Progenitor cell of endocrine pancreas (in vitro differentiated cells): ENCODE results near the gene ELOA. TPM values are rescaled to one million over a fixed set of nuclear protein-coding genes. Genes with fewer than 3 reads are reported as not detected.

ENCODE experiments used
- DNase-seq: peaks from one replicate; pipeline ENCODE4 v3.0.0; 2021; ENCODE audit warnings: low spot score; ENCODE audit not compliant: unreplicated experiment
- H3K27ac Mint-ChIP-seq: 2 replicates; pipeline ENCODE4 v1.8.0; 2021; ENCODE audit warnings: mild to moderate bottlenecking, moderate library complexity, mixed read lengths
- H3K27me3 Mint-ChIP-seq: 2 replicates; pipeline ENCODE4 v1.8.0; 2021; ENCODE audit warnings: mixed read lengths
- H3K36me3 Mint-ChIP-seq: 2 replicates; pipeline ENCODE4 v1.8.0; 2022; ENCODE audit warnings: mixed read lengths; ENCODE audit not compliant: insufficient read depth
- H3K4me1 Mint-ChIP-seq: 2 replicates; pipeline ENCODE4 v1.8.0; 2021; ENCODE audit warnings: low read depth, mixed read lengths
- H3K4me3 Mint-ChIP-seq: 2 replicates; pipeline ENCODE4 v1.8.0; 2021; ENCODE audit warnings: low read depth, mild to moderate bottlenecking, moderate library complexity, mixed read lengths
- H3K9me3 Mint-ChIP-seq: 2 replicates; pipeline ENCODE4 v1.8.0; 2021; ENCODE audit warnings: low read depth, mixed read lengths
- total RNA-seq: library from RNA; stranded (reverse); gene quantifications from 2 replicates; pipeline ENCODE4 v1.2.1, GENCODE V29; 2021
- TF ChIP-seq, protein P1 (sequence below): fragments of 200-600 bp; sonication (generic); IDR thresholded peaks from one replicate; pipeline ENCODE4 v1.5.0; 2021; ENCODE audit warnings: antibody characterized with exemption, mild to moderate bottlenecking; ENCODE audit not compliant: unreplicated experiment

Gene ELOA
- total RNA-seq, 1 donor from 2014 or later = 37.5 TPM

DNA sequence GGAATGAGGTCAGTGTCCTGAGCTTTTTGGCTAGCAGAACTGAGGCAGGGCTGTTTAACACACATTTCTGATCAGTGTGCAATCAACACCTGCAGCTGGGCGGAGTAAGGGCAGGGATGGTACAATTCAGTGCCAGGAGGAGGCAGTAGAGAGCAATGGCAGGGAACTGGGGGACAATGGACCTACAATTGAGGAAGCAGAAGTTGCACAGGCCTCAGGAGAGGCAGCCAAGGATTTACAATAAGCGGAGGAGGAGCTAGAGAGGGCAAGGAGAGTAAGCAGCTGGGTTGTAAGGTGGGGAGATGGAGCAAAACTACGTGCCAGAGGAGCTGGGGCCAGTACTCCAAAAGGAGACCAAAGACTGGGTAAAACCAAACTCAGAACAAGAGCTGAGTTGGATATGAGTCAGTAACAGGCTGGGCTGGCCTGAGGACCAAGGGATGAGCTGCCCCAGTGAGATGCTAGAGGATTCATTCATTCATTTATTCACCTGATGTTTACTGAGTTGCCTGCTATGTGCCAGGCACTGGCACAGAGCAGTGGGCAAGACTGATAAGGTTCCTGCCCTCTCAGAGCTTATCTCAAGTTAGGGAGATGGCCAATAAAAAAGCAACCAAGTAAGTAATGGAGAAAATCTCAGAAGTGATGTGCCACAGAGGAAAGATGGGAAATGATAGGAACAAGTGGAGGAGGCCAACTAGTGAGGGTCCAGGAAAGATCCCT lies 67.7 kb downstream of the ELOA start:
- Mint-ChIP-seq H3K27me3 (no peaks in the 10 kb centered on the region), H3K9me3 (no peaks in the 10 kb centered on the region), H3K4me1 (no peaks in the 10 kb centered on the region), H3K4me3 (no peak overlapping the region), H3K36me3 (peaks cover 13% of the 10 kb centered on the region), H3K27ac (peak overlapping the region; percentile 26)
- TF ChIP-seq, protein P1, sequence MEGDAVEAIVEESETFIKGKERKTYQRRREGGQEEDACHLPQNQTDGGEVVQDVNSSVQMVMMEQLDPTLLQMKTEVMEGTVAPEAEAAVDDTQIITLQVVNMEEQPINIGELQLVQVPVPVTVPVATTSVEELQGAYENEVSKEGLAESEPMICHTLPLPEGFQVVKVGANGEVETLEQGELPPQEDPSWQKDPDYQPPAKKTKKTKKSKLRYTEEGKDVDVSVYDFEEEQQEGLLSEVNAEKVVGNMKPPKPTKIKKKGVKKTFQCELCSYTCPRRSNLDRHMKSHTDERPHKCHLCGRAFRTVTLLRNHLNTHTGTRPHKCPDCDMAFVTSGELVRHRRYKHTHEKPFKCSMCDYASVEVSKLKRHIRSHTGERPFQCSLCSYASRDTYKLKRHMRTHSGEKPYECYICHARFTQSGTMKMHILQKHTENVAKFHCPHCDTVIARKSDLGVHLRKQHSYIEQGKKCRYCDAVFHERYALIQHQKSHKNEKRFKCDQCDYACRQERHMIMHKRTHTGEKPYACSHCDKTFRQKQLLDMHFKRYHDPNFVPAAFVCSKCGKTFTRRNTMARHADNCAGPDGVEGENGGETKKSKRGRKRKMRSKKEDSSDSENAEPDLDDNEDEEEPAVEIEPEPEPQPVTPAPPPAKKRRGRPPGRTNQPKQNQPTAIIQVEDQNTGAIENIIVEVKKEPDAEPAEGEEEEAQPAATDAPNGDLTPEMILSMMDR = peak; percentile 61
- DNase-seq = no peak

Other genes with a start within 250 kb of the ELOA start
- 7.8 and 9.7 TPM in 2 replicates for gene E2F2, start 212.2 kb upstream of the ELOA start, total RNA-seq
- gene ID3, start 184.0 kb upstream of the ELOA start, total RNA-seq = 420 and 434 TPM in 2 replicates
- 1,136 and 1,157 TPM in 2 replicates for gene RPL11, start 51.7 kb upstream of the ELOA start, total RNA-seq
- gene PITHD1, start 34.9 kb downstream of the ELOA start, total RNA-seq = 52.8 and 53.8 TPM in 2 replicates
- 109 and 115 TPM in 2 replicates for gene LYPLA2, start 47.7 kb downstream of the ELOA start, total RNA-seq
- gene GALE, start 57.3 kb downstream of the ELOA start, total RNA-seq = 49.9 and 53.3 TPM in 2 replicates
- gene HMGCL, start 82.0 kb downstream of the ELOA start, total RNA-seq = 30.0 and 30.3 TPM in 2 replicates
- gene FUCA1, start 124.8 kb downstream of the ELOA start, total RNA-seq = 18.1 and 18.8 TPM in 2 replicates
- not detected in 2 replicates for gene CNR2, start 169.9 kb downstream of the ELOA start, total RNA-seq
- 148 and 158 TPM in 2 replicates for gene PNRC2, start 216.4 kb downstream of the ELOA start, total RNA-seq
- 215 and 220 TPM in 2 replicates for gene SRSF10, start 236.9 kb downstream of the ELOA start, total RNA-seq